ENCODE data around the gene TRIM62.

GRCh38 chr1:33141781-33142180, 40.1 kb downstream of the TRIM62 start:
- TF ChIP-seq CTCF (optimal IDR thresholded peaks at IDR 0.05 in 1 of 3, IDR thresholded peaks at IDR 0.05 in 1 of 3, conservative IDR thresholded peaks at IDR 0.05 in 1 of 3; ENCODE audit: extremely low read depth in 1 of 3, insufficient read depth in 2 of 3, low read length in 3 of 3) (no peak), EZH2 (IDR thresholded peaks at IDR 0.05; ENCODE audit: low read length) (no peak)
